Activated naive CD8-positive, alpha-beta T cell treated with anti-CD3 and anti-CD28 coated beads, Interleukin-2, amount 10 ng/mL, durations not matched to agents 7 days and 5 days (primary cell): Measurements from ENCODE around the gene OOSP2. TPM values are rescaled to one million over a fixed set of nuclear protein-coding genes. Genes with fewer than 3 reads are reported as not detected.
"Not testable (repeated sequence)": the region's sequence is repeated elsewhere in the genome, so short reads cannot be mapped to it uniquely, and the experiment has no call there.

Source experiments
- ATAC-seq: fragments of 150-1000 bp; cut with Tn5 transposase; one replicate; pipeline ENCODE4 v1.10.0; 2021; ENCODE audit warnings: low read depth, moderate library complexity
- POLR2A ChIA-PET: fragments of 350-600 bp; sonication (Branson Sonifier 250); formaldehyde crosslinking; loops from one replicate; lab custom pipeline; 2021; ENCODE audit warnings: antibody characterized with exemption; lab: Charles Lee
- DNase-seq: peaks from one replicate; pipeline ENCODE4 v3.0.0; 2021
- H3K27ac Mint-ChIP-seq: one replicate; pipeline ENCODE4 v1.8.0; 2022; ENCODE audit warnings: mild to moderate bottlenecking, mixed read lengths
- H3K27me3 Mint-ChIP-seq: one replicate; pipeline ENCODE4 v1.8.0; 2022; ENCODE audit warnings: mild to moderate bottlenecking, moderate library complexity, mixed read lengths
- H3K36me3 Mint-ChIP-seq: one replicate; pipeline ENCODE4 v1.8.0; 2021; ENCODE audit warnings: mild to moderate bottlenecking, mixed read lengths
- H3K4me1 Mint-ChIP-seq: one replicate; pipeline ENCODE4 v1.8.0; 2021; ENCODE audit warnings: mixed read lengths
- H3K4me3 Mint-ChIP-seq: one replicate; pipeline ENCODE4 v1.8.0; 2022; ENCODE audit warnings: mild to moderate bottlenecking, moderate library complexity, mixed read lengths
- H3K9me3 Mint-ChIP-seq: one replicate; pipeline ENCODE4 v1.8.0; 2021; ENCODE audit warnings: mixed read lengths
- total RNA-seq, 2 experiments: library from RNA; stranded (reverse); gene quantifications; one replicate each; pipeline ENCODE4 v1.2.3, GENCODE V29; 2021

The OOSP2 gene
- total RNA-seq, 2 experiments from 2014 or later: not detected

DNA sequence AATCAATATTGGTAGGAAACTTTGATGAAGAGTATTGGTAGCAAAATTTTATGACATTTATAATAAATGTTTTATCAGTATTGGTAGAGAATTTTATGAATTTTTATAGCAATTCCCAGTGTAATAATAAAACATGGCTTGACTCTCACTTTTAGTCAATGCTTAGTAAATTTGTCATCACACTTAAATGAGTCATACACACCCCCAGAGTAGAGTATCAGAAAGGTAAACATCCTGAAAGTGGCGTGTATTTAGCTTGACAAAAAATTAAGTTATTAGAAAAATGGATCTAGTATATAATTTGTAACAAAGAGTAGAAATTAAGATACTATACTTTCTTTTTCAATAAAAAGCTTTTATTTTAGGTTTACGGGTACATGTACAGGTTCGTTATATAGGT, 18.8 kb downstream of the OOSP2 start:
- no peaks in the 10 kb centered on the region for H3K4me1 Mint-ChIP-seq
- POLR2A ChIA-PET: no interaction called here
- no peak overlapping the region for H3K27ac Mint-ChIP-seq
- no peaks in the 10 kb centered on the region for H3K27me3 Mint-ChIP-seq
- no peak overlapping the region for H3K4me3 Mint-ChIP-seq
- DNase-seq (no peak), ATAC-seq (no peak)
- H3K9me3 Mint-ChIP-seq: peaks cover 2% of the 10 kb centered on the region
- no peaks in the 10 kb centered on the region for H3K36me3 Mint-ChIP-seq

DNA sequence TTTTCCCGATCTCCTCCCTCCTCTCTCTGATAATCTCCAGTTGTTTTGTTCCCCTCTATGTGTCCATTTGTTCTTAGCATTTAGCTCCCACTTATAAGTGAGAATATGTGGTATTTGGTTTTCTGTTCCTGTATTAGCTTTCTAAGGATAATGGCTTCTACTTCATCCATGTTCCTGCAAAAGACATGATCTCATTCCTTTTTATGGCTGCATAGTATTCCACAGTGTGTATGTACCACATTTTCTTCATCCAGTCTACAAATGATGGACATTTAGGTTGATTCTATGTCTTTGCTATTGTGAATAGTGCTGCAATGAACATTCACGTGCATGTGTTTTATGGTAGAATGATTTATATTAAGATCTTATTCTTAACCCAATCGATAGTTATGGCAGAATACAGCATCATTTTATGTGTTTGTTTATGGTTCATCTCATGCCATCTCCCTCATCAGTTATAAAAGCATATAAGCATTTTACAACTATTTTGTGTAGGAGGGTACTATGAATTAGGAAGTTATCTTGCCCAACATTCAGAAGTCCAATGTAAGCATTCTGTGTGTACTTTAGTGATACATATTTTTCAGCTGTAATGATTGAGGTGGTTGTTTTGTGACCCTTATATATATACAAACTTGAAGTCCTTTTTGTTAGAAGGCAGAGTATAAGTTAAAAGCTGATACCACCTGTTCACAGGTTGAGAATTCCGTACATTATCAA, 19.5 kb downstream of the OOSP2 start:
- no peak for ATAC-seq
- Mint-ChIP-seq H3K4me3 (no peak overlapping the region), H3K9me3 (peaks cover 2% of the 10 kb centered on the region), H3K4me1 (no peaks in the 10 kb centered on the region), H3K27me3 (no peaks in the 10 kb centered on the region), H3K27ac (no peak overlapping the region), H3K36me3 (no peaks in the 10 kb centered on the region)
- DNase-seq: no peak
- POLR2A ChIA-PET: no interaction called here

DNA sequence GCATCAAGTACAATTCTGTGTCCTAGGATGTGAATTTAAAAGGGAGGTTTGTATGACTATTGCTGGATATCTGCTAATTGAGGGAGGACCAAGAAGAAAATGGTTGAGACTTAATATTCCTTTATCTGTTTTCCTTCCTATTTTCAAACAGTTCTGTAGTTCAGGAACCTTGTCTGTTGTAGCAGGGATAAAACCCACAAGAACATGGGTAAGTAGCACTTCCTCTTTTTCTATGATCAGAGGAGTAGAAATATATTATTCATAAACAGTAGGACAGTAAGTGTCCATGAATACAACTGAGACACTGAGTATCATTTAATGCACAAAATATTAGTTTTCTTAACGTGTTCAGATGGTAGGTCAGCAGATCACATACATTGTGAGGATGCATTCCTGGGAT, 23.9 kb downstream of the OOSP2 start:
- no peak for ATAC-seq
- peaks cover 2% of the 10 kb centered on the region for H3K9me3 Mint-ChIP-seq
- H3K36me3 Mint-ChIP-seq: no peaks in the 10 kb centered on the region
- no peaks in the 10 kb centered on the region for H3K27me3 Mint-ChIP-seq
- H3K27ac Mint-ChIP-seq: no peak overlapping the region
- DNase-seq: no peak
- no peaks in the 10 kb centered on the region for H3K4me1 Mint-ChIP-seq
- POLR2A ChIA-PET: no interaction called here
- no peak overlapping the region for H3K4me3 Mint-ChIP-seq

DNA sequence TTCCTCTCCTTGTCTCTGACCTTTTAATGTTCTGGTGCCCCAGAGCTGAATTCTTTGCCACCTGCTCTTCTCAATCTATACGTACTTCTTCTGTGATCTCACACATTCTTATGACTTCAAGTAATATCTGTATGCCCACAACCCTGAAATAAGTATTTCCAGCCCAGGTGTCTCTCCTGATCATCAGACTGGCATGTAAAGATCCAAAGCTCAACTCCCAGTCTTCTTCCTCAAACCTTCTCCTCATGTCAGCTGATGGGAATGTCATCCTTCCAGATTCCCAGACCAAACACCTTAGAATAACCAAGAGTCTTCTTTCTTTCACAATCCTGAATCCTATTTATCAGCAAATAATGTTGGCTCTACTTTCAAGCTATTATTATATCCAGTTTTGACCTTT, 25.6 kb downstream of the OOSP2 start:
- no peak for DNase-seq
- H3K4me1 Mint-ChIP-seq: no peaks in the 10 kb centered on the region
- no peaks in the 10 kb centered on the region for H3K36me3 Mint-ChIP-seq
- H3K27ac Mint-ChIP-seq: no peak overlapping the region
- ATAC-seq: no peak
- H3K4me3 Mint-ChIP-seq: no peak overlapping the region
- no peaks in the 10 kb centered on the region for H3K9me3 Mint-ChIP-seq
- POLR2A ChIA-PET: no interaction called here
- H3K27me3 Mint-ChIP-seq: no peaks in the 10 kb centered on the region

DNA sequence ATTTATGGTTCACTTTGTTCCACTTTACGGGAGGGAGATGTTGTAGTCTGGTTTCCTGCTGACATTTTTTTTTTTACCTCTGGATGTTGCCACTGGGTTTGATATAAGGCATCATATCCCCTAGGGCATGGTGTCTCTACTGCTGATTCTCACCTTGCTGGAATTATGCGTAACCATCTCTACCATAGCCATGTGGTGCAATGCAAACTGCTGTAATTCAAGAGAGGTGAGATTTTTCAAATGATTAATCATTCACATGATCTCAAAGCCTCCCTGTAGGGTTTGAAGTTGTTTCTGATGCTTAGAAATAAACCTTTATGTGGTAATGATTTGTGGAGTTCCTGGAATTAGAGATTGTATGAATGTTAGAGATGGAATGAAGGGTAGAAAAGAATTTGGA, 29.2 kb downstream of the OOSP2 start:
- no peak for ATAC-seq
- H3K9me3 Mint-ChIP-seq: no peaks in the 10 kb centered on the region
- no peak overlapping the region for H3K27ac Mint-ChIP-seq
- H3K27me3 Mint-ChIP-seq: peaks cover 2% of the 10 kb centered on the region
- no peaks in the 10 kb centered on the region for H3K4me1 Mint-ChIP-seq
- H3K36me3 Mint-ChIP-seq: no peaks in the 10 kb centered on the region
- H3K4me3 Mint-ChIP-seq: no peak overlapping the region
- DNase-seq: no peak
- POLR2A ChIA-PET: no interaction called here

DNA sequence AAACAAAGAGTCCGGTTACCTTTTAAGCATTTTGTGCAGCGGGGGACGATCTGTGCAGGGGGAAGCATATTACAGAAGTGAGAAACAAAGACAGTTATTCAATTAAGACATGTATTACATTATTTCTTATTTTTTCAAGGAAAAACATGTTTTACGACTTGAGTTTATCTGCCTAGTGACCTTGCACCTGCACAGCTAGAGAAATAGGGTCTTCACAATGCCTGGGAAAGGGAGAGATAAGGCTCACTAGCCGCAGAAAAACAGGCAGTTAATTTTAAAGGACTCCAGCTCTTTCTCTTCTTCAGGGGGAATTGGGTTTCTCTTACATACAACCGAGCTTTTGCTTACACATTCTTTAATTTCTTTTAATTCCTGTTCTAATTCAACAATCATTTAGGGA, 31.4 kb downstream of the OOSP2 start:
- H3K36me3 Mint-ChIP-seq, DNase-seq, H3K4me1 Mint-ChIP-seq, H3K27ac Mint-ChIP-seq, POLR2A ChIA-PET, H3K9me3 Mint-ChIP-seq, H3K4me3 Mint-ChIP-seq, H3K27me3 Mint-ChIP-seq, ATAC-seq: not testable (repeated sequence)

DNA sequence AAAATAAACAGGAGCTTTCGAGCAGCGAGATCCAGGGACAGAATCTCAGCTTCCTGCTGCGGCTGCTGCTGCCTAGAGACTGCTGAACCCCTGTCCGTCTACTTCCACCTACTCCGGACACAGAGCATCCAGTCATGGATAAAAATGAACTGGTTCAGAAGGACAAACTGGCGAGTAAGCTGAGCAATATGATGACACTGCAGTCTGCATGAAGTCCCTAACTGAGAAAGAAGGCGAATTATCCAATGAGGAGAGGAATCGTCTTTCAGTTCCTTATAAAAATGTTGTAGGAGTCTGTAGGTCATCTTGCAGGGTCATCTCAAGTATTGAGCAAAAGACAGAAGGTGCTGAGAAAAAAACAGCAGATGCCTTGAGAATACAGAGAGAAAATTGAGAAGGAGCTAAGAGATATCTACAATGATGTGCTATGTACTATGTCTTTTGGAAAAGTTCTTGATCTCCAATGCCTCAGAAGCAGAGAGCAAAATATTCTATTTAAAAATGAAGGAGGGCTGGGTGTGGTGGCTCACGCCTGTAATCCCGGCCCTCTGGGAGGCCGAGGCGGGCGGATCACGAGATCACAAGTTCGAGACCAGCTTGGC, 37.1 kb downstream of the OOSP2 start:
- H3K9me3 Mint-ChIP-seq: no peaks in the 10 kb centered on the region
- H3K36me3 Mint-ChIP-seq: no peaks in the 10 kb centered on the region
- no peak for ATAC-seq
- peaks cover 9% of the 10 kb centered on the region for H3K27me3 Mint-ChIP-seq
- DNase-seq: no peak
- H3K4me1 Mint-ChIP-seq: no peaks in the 10 kb centered on the region
- POLR2A ChIA-PET: no interaction called here
- no peak overlapping the region for H3K27ac Mint-ChIP-seq
- H3K4me3 Mint-ChIP-seq: no peak overlapping the region

DNA sequence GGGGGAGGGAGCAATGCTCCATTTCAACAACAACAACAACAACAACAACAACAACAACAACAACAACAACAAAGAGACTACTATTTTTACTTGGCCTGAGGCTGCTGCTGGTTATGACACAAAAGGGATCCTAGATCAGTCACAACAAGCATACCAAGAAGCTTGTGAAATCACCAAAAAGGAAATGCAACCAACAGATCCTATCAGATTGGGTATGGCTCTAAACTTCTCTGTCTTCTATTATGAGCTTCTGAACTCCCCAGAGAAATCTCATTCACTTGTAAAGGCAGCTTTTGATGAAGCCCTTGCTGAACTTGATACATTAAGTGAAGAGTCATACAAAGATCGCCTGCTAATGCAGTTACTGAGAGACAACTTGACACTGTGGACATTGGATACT, 37.8 kb downstream of the OOSP2 start:
- no peaks in the 10 kb centered on the region for H3K36me3 Mint-ChIP-seq
- DNase-seq (no peak), ATAC-seq (no peak)
- peaks cover 11% of the 10 kb centered on the region for H3K27me3 Mint-ChIP-seq
- no peak overlapping the region for H3K27ac Mint-ChIP-seq
- POLR2A ChIA-PET: no interaction called here
- H3K9me3 Mint-ChIP-seq: no peaks in the 10 kb centered on the region
- H3K4me3 Mint-ChIP-seq: no peak overlapping the region
- H3K4me1 Mint-ChIP-seq: no peaks in the 10 kb centered on the region

DNA sequence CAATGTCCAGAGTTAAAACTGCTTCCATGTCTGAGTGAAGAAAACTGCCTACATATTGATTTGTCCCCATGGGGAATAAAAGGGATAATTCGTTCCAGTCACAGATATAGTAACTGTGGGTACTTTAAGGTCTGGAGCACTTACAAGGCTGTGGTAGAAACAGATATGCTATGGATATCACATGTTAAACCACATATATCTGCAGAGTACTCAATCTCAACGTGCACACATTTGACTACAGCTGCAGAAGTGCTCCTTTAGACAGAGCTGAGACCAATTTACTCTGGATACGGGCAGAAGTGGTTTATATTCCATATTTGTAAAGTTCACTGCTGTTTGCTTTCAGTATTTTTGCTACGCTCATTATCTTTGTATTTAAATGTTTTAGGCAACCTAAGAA, 38.5 kb downstream of the OOSP2 start:
- Mint-ChIP-seq H3K9me3 (no peaks in the 10 kb centered on the region), H3K27ac (no peak overlapping the region), H3K36me3 (no peaks in the 10 kb centered on the region), H3K4me3 (no peak overlapping the region), H3K27me3 (peaks cover 14% of the 10 kb centered on the region), H3K4me1 (no peaks in the 10 kb centered on the region)
- no peak for ATAC-seq
- POLR2A ChIA-PET: no interaction called here
- DNase-seq: no peak

DNA sequence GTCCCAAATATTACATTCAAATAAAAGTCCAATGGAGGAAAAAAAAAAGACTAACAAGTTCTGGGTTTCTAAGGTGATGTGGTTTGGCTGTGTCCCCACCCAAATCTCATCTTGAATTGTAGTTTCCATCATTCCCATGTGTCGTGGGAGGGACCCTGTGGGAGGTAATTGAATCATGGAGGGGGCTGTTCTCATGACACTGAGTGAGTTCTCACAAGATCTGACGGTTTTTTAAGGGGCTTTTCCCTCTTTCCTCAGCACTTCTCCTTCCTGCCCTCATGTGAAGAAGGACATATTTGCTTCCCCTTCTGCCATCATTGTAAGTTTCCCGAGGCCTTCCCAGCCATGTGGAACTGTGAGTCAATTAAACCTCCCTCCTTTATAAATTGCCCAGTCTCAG, 40.3 kb downstream of the OOSP2 start:
- H3K4me3 Mint-ChIP-seq: no peak overlapping the region
- POLR2A ChIA-PET: no interaction called here

DNA sequence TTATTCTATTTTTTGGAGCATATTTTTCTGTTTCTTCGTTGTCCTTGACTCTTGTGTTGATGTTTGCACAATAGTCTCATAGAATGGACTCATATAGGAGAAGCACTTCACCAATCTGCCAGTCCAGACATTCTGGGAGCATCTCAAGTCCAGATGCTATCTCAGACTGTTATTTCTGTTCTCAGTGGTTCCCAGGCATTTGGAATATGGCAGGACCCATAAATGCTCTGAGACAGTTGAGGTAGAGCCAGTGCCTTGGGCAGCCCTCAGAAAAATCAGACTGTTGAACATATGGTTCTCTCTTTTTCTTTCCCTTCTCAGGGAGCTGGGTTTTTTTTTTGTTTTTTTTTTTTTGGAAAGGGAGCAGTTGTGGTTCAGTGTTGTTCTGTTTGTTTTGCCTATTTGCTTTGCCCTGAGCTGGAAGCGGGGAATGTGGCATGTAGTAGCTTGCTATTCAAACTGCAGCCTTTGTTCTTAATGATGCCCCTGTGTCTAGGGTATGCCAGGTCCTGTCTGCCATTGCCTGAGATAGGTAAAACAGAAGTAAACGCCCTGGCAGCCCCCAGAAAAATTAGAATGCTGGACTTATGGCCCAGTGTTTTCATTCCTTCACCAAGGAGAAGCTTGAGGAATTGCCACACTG, 44.5 kb downstream of the OOSP2 start:
- POLR2A ChIA-PET: interaction anchor here (0.7 kb wide), 1 partner anchor 221 kb away, joined by 4 read pairs; no protein-coding TSS in a partner anchor
- H3K27ac Mint-ChIP-seq: no peak overlapping the region

More for the DNA sequence above, 40.3 kb downstream of the OOSP2 start:
- peaks cover 16% of the 10 kb centered on the region for H3K27me3 Mint-ChIP-seq
- DNase-seq (no peak), ATAC-seq (no peak)
- no peaks in the 10 kb centered on the region for H3K9me3 Mint-ChIP-seq
- H3K4me1 Mint-ChIP-seq: no peaks in the 10 kb centered on the region
- no peak overlapping the region for H3K27ac Mint-ChIP-seq
- H3K36me3 Mint-ChIP-seq: no peaks in the 10 kb centered on the region

DNA sequence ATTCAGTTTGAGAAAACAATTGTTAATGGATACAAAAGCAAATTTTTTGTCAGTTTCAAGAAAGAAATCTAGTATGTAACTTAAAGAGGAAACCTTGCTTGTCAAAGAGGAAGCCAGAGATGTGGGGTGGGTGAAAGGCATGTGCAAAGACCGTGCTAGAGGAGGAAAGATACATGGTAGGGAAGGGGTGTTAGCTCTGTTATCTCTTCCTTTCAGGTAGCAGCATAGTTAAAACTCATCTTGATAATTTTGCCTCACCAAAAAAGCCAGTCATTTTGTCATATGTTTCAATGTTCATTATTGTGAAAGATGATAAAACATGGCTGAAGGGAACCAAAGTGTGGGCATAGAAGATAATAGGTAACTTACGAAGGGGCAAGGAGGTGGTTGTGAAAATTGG, 45.7 kb downstream of the OOSP2 start:
- H3K4me3 Mint-ChIP-seq: no peak overlapping the region
- H3K27me3 Mint-ChIP-seq: peaks cover 9% of the 10 kb centered on the region
- POLR2A ChIA-PET: no interaction called here
- H3K4me1 Mint-ChIP-seq: no peaks in the 10 kb centered on the region
- ATAC-seq (no peak), DNase-seq (no peak)
- no peaks in the 10 kb centered on the region for H3K9me3 Mint-ChIP-seq
- H3K27ac Mint-ChIP-seq: no peak overlapping the region
- no peaks in the 10 kb centered on the region for H3K36me3 Mint-ChIP-seq

More for the DNA sequence above, 44.5 kb downstream of the OOSP2 start:
- Mint-ChIP-seq H3K27me3 (peaks cover 15% of the 10 kb centered on the region), H3K36me3 (no peaks in the 10 kb centered on the region), H3K4me1 (no peaks in the 10 kb centered on the region), H3K9me3 (no peaks in the 10 kb centered on the region), H3K4me3 (no peak overlapping the region)
- DNase-seq (no peak), ATAC-seq (no peak)

DNA sequence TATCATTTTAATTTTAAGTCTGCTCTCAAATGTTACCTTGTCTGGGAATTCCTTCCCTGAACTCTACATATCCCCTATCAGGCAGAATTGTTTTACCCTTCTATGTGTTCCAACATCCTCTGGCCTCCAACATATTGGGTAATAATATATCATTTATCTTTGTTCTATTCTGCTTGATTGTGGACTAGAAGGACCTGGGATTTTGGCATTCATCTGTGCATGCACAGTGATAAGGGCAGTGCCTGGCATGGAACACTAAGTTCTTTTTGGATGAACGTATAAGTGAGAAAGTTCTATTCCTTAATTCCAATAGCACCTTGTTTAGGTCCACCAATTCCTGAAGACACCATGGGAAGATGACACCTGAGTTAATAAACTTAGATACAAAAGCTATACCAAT, 47.0 kb downstream of the OOSP2 start:
- Mint-ChIP-seq H3K4me3 (no peak overlapping the region), H3K27me3 (peaks cover 6% of the 10 kb centered on the region), H3K9me3 (no peaks in the 10 kb centered on the region), H3K4me1 (no peaks in the 10 kb centered on the region), H3K36me3 (no peaks in the 10 kb centered on the region), H3K27ac (no peak overlapping the region)
- POLR2A ChIA-PET: no interaction called here
- ATAC-seq: no peak
- DNase-seq: no peak

DNA sequence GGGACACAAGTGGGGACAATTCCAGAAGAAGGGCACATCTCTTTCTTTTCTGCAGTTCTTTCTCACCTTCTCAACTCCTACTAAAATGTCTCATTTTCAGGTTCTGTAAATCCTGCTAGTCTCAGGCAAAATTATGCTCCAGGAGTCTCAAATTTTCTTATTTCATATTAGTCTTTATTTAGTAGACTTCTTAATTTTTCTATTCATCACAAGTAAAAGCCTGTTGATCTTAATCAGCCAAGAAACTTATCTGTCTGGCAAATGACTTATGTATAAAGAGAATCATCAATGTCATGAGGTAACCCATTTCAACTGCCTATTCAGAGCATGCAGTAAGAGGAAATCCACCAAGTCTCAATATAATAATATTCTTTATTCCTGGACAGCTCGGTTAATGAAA, 48.2 kb downstream of the OOSP2 start, which contains the start of gene MS4A2:
TSS of gene MS4A2 (plus strand) at position 301 of the 400 bp plus-strand sequence. CDS start 102 bp downstream, outside the sequence.
- Mint-ChIP-seq H3K9me3 (no peaks in the 10 kb centered on the region), H3K4me1 (no peaks in the 10 kb centered on the region), H3K27ac (no peak within 1 kb of the TSS), H3K36me3 (no peaks in the 10 kb centered on the region), H3K27me3 (peaks cover 4% of the 10 kb centered on the region), H3K4me3 (no peak within 1 kb of the TSS)
- POLR2A ChIA-PET: no interaction called here
- DNase-seq: no peak
- ATAC-seq: no peak
